Measurements from ENCODE around the gene TBX20. TPM values are rescaled to one million over a fixed set of nuclear protein-coding genes. Genes with fewer than 3 reads are reported as not detected.
"Not testable (repeated sequence)": the region's sequence is repeated elsewhere in the genome, so short reads cannot be mapped to it uniquely, and the experiment has no call there.

TBX20 gene
- total RNA-seq, 6 experiments from 2014 or later: 0.40 to 1.4 (median 0.94) TPM

DNA sequence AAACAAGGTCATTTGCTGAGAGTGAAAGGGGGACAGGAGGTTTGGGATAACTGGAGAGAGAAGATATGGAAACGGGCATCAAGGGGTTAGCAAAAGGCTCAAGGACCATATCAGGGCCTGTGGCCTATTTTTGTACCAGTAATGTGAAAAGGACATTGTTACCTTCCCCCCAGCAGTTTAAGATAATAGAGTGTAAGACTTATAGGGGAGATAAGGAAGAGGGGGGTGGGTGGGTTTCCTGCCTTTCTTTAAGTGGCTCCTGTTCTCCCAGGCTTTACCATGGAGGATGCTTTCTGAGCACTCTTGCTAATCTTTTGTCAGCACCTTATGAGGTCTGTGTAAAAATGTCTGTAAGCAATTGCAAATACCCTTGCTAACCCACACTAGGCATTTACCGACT lies 80.7 kb downstream of the TBX20 start:
- H3K27ac ChIP-seq; H3K9me3 ChIP-seq; H3K27me3 ChIP-seq; ATAC-seq; DNase-seq; intact Hi-C loops (cut with DNase I); H3K4me3 ChIP-seq; H3K4me1 ChIP-seq; H3K36me3 ChIP-seq: not testable (repeated sequence)
- WGBS (ENCODE audit: insufficient coverage, low coverage, low lambda C conversion rate, missing lambda C conversion rate): 50% methylated on average over 2 of the region's 2 CpGs

DNA sequence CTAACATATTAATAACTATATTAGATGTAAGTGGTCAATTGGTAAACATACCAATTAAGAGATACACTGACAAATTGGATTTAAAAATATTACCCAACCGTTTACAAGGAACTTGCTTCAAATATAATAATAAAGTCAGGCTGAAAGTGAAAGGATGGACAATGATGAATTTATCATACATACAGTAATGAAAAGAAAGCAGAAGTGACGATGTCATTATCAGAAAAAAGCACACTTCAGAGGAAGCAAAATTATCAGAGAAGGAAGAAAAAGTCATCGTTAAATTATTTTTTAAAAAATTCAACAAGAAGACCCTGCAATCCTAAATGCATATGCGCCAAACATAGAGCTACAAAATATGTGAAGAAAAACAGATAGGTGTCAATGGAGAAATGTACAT lies 81.8 kb downstream of the TBX20 start:
- DNase-seq; H3K27ac ChIP-seq; H3K4me3 ChIP-seq; H3K4me1 ChIP-seq; H3K9me3 ChIP-seq; H3K27me3 ChIP-seq; H3K36me3 ChIP-seq; ATAC-seq; intact Hi-C loops (cut with DNase I): not testable (repeated sequence)
- WGBS (ENCODE audit: insufficient coverage, low coverage, low lambda C conversion rate, missing lambda C conversion rate): 53% methylated on average over 4 of the region's 4 CpGs

DNA sequence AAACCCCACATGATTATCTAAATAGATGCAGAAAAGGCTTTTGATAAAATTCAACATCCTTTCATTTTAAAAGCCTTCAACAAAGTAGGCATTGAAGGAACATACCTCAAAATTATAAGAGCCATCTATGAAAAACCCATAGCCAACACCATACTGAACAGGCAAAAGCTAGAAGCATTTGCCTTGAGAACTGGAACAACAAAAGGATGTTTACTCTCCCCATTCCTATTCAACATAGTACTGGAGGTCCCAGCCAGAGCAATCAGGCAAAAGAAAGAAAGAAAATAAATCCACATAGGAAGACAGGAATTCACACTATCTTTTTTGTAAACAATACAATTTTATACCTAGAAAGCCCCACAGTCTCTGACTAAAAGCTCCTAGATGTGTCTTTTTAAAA lies 86.2 kb downstream of the TBX20 start:
- DNase-seq; H3K9me3 ChIP-seq; H3K4me3 ChIP-seq; H3K27ac ChIP-seq; intact Hi-C loops (cut with DNase I); ATAC-seq; H3K4me1 ChIP-seq; H3K36me3 ChIP-seq; H3K27me3 ChIP-seq: not testable (repeated sequence)

DNA sequence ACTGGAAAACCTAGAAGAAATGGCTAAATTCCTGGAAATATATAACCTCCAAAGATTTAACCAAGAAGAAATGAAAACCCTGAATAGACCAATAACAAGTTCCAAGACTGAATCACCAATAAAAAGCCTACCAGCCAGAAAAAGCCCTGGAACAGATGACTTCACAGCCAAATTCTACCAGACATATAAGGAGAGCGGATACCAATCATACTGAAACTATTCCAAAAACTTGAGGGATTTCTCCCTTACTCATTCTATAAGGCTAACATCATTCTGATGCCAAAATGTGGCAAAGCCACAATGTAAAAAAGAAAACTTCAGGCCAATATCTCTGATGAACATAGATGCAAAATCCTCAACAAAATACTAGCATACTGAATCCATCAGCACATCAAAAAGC lies 86.7 kb downstream of the TBX20 start:
- DNase-seq; H3K36me3 ChIP-seq; H3K27me3 ChIP-seq; H3K9me3 ChIP-seq; intact Hi-C loops (cut with DNase I); H3K4me1 ChIP-seq; ATAC-seq; H3K4me3 ChIP-seq; H3K27ac ChIP-seq: not testable (repeated sequence)
- 89% methylated on average over 1 of the region's 1 CpG for WGBS (ENCODE audit: insufficient coverage, low coverage, low lambda C conversion rate, missing lambda C conversion rate)

DNA sequence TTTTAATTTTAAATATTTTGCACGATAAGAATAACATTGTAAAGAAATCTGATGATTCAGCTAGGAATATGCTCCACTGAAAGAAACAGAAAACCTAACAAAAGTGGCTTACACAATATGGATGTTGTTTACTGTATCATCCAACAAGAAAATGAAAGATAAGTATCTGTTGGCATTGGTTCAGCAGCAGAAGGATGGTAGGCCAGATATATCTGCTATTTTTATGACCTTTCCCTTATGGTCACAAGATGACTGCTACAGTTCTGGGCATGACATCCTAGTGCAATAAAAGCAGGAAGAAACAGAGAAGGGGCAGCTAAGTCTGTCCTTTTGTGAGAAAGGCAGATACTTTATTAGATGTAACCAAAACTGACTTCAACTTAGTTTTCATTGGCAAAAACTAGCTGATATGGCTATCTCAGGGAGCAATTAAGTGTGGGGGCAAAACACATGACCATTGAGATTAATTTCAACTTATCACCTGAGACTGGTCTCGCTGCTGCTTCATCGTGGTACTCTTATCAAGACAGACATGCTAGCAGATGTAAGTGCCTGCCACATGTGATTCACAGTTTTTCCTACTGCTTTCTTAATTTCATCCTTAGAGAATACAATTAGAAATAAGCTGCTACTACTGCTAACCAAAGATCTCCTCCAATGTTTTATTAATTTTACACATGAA lies 92.7 kb downstream of the TBX20 start:
- ATAC-seq; H3K27ac ChIP-seq; H3K36me3 ChIP-seq; H3K4me1 ChIP-seq; H3K27me3 ChIP-seq; H3K9me3 ChIP-seq; intact Hi-C loops (cut with DNase I); DNase-seq; H3K4me3 ChIP-seq: not testable (repeated sequence)
- WGBS (ENCODE audit: insufficient coverage, low coverage, low lambda C conversion rate, missing lambda C conversion rate): 56% methylated on average over 3 of the region's 3 CpGs

Other genes with a start within 250 kb of the TBX20 start
- 10 to 100 TPM; 14.2 to 23.4 (median 17.3) TPM for gene DPY19L1, start 216.6 kb downstream of the TBX20 start, total RNA-seq

Data from right lobe of liver (tissue), 6 donors.